GM23248 (cell line): ENCODE data around the gene FAM171A2. TPM values are rescaled to one million over a fixed set of nuclear protein-coding genes. Genes with fewer than 3 reads are reported as not detected.

Source experiments
- DNase-seq: peaks from one replicate; pipeline ENCODE4 v3.0.0-alpha.2; 2015
- H2AFZ ChIP-seq: fragments of 200-600 bp; sonication (generic); 2 replicates; pipeline ENCODE4 v1.6.1; 2016; ENCODE audit warnings: antibody characterized with exemption
- H3F3A ChIP-seq: fragments of 200-600 bp; sonication (generic); 2 replicates; pipeline ENCODE4 v1.6.1; 2016; ENCODE audit warnings: mild to moderate bottlenecking, antibody characterized with exemption, mixed run types; ENCODE audit not compliant: insufficient read depth
- H3K27ac ChIP-seq: fragments of 200-600 bp; sonication (generic); 2 replicates; pipeline ENCODE4 v1.5.1; 2016; ENCODE audit warnings: mild to moderate bottlenecking
- H3K27me3 ChIP-seq: fragments of 200-600 bp; sonication (generic); replicated peaks from 2 replicates; pipeline ENCODE4 v1.6.1; 2016; ENCODE audit warnings: mild to moderate bottlenecking; ENCODE audit not compliant: insufficient read depth
- H3K36me3 ChIP-seq: fragments of 200-600 bp; sonication (generic); 2 replicates; pipeline ENCODE4 v1.6.1; 2016; ENCODE audit warnings: low read depth, mild to moderate bottlenecking
- H3K4me1 ChIP-seq: fragments of 200-600 bp; sonication (generic); 2 replicates; pipeline ENCODE4 v1.6.1; 2016; ENCODE audit warnings: mild to moderate bottlenecking; ENCODE audit not compliant: insufficient read depth
- H3K4me2 ChIP-seq: fragments of 200-600 bp; sonication (generic); one replicate; pipeline ENCODE4 v1.6.1; 2016; ENCODE audit warnings: mild to moderate bottlenecking; ENCODE audit not compliant: unreplicated experiment
- H3K4me3 ChIP-seq: fragments of 200-600 bp; sonication (generic); 2 replicates; pipeline ENCODE4 v1.5.1; 2016; ENCODE audit warnings: mild to moderate bottlenecking
- H3K79me2 ChIP-seq: fragments of 200-600 bp; sonication (generic); 2 replicates; pipeline ENCODE4 v1.6.1; 2016; ENCODE audit warnings: mild to moderate bottlenecking; ENCODE audit not compliant: insufficient read depth
- H3K9ac ChIP-seq: fragments of 200-600 bp; sonication (generic); 2 replicates; pipeline ENCODE4 v1.6.1; 2016; ENCODE audit warnings: mild to moderate bottlenecking
- H3K9me2 ChIP-seq: fragments of 200-600 bp; sonication (generic); 2 replicates; pipeline ENCODE4 v1.6.1; 2016; ENCODE audit warnings: mixed run types, mild to moderate bottlenecking, moderate library complexity; ENCODE audit not compliant: insufficient read depth
- H3K9me3 ChIP-seq: fragments of 200-600 bp; sonication (generic); one replicate; pipeline ENCODE4 v1.6.1; 2017; ENCODE audit warnings: low read depth
- H4K20me1 ChIP-seq: fragments of 200-600 bp; sonication (generic); 2 replicates; pipeline ENCODE4 v1.6.0; 2016; ENCODE audit not compliant: insufficient read depth
- EZH2 ChIP-seq: fragments of 200-600 bp; sonication (generic); IDR thresholded peaks from 2 replicates; pipeline ENCODE4 v1.6.1; 2018; ENCODE audit warnings: antibody characterized with exemption, mild to moderate bottlenecking; ENCODE audit not compliant: insufficient read depth, poor library complexity, severe bottlenecking
- EZH2phosphoT487 ChIP-seq: fragments of 200-600 bp; sonication (generic); IDR thresholded peaks from 2 replicates; pipeline ENCODE4 v1.6.1; 2018; ENCODE audit warnings: antibody characterized with exemption, moderate library complexity, mild to moderate bottlenecking, low read depth; ENCODE audit not compliant: insufficient read depth
- WGBS, 2 experiments: methylation state at CpG; one replicate each; pipeline ENCODE4 v1.1.6; 2015 to 2017; ENCODE audit warnings: low lambda C conversion rate in 2 of 2, low coverage in 1 of 2; ENCODE audit errors: missing lambda C conversion rate in 2 of 2; 5-methylcytosine and 5-hydroxymethylcytosine counted together
- in situ Hi-C: fragments of 300-500 bp; cut with MboI; formaldehyde crosslinking; loops from 2 replicates; pipeline ENCODE4 v1.15.0; 2020
- polyA plus RNA-seq: library from polyadenylated mRNA; unstranded; fragments of >200 nt; fragmentation: Nextera tagmentation; extraction: Ambion mirVana; gene quantifications from 2 replicates; pipeline ENCODE4 v1.2.1, GENCODE V29; 2016
- total RNA-seq: library from RNA; depleted of rRNA; stranded (reverse); fragments of >200 nt; shearing (Covaris generic); gene quantifications from 2 replicates; pipeline ENCODE4 v1.2.3, GENCODE V29; 2014

Gene FAM171A2
- total and polyA plus RNA-seq, 2 experiments from 2014 or later = 0.25 to 4.8 TPM

GRCh38 chr17:44354582-44355561 is 8.8 kb downstream of the FAM171A2 start:
- no peak overlapping the region; the same call in 1 of the 2 replicates for H3K4me3 ChIP-seq
- TF ChIP-seq EZH2phosphoT487 = no peak
- no peak for TF ChIP-seq EZH2

GRCh38 chr17:44353672-44354331 is 9.9 kb downstream of the FAM171A2 start:
- DNase-seq = peak; percentile 75
- WGBS, 2 experiments = 3% methylated on average over 57 to 60 of the region's 98 CpGs
- Histone ChIP-seq H3F3A (no peaks in the 10 kb centered on the region), H3K27me3 (no peaks in the 10 kb centered on the region), H3K9ac (peak overlapping the region; percentile 41; the same call in 1 of the 2 replicates), H3K4me1 (no peaks in the 10 kb centered on the region), H3K27ac (no peak overlapping the region), H3K9me2 (no peaks in the 10 kb centered on the region), H4K20me1 (no peaks in the 10 kb centered on the region), H3K9me3 (no peaks in the 10 kb centered on the region), H3K79me2 (no peaks in the 10 kb centered on the region), H2AFZ (peak overlapping the region; percentile 54; the same call in 1 of the 2 replicates), H3K4me3 (peak overlapping the region; percentile 66), H3K36me3 (no peaks in the 10 kb centered on the region), H3K4me2 (peak overlapping the region; percentile 69)
- in situ Hi-C loops = no loop called here
- no peak for TF ChIP-seq EZH2
- TF ChIP-seq EZH2phosphoT487 = no peak

More at GRCh38 chr17:44354582-44355561, 8.8 kb downstream of the FAM171A2 start:
- Histone ChIP-seq H3K9ac (no peak overlapping the region), H2AFZ (no peak overlapping the region), H4K20me1 (no peaks in the 10 kb centered on the region), H3K9me3 (no peaks in the 10 kb centered on the region), H3K4me1 (no peaks in the 10 kb centered on the region), H3K79me2 (no peaks in the 10 kb centered on the region), H3K36me3 (no peaks in the 10 kb centered on the region), H3F3A (no peaks in the 10 kb centered on the region), H3K9me2 (no peaks in the 10 kb centered on the region), H3K27me3 (no peaks in the 10 kb centered on the region), H3K4me2 (no peak overlapping the region), H3K27ac (no peak overlapping the region)
- DNase-seq = peak; percentile 53
- 31% methylated on average over 50 to 77 of the region's 77 CpGs for WGBS, 2 experiments
- in situ Hi-C loops = no loop called here

GRCh38 chr17:44352828-44353671 is 10.6 kb downstream of the FAM171A2 start:
- DNase-seq = no peak
- WGBS, 2 experiments = 49 to 51% methylated on average over 15 to 17 of the region's 22 CpGs

More at GRCh38 chr17:44352828-44353671, 10.6 kb downstream of the FAM171A2 start:
- TF ChIP-seq EZH2phosphoT487 (no peak), EZH2 (no peak)
- Histone ChIP-seq H3K36me3 (no peaks in the 10 kb centered on the region), H3K27me3 (no peaks in the 10 kb centered on the region), H3K4me1 (no peaks in the 10 kb centered on the region), H3K79me2 (no peaks in the 10 kb centered on the region), H3K4me2 (peak overlapping the region; percentile 69), H3F3A (no peaks in the 10 kb centered on the region), H3K9me2 (no peaks in the 10 kb centered on the region), H2AFZ (peak overlapping the region; percentile 54; the same call in 1 of the 2 replicates), H3K9ac (peak overlapping the region; percentile 41; the same call in 1 of the 2 replicates), H3K4me3 (peak overlapping the region; percentile 66), H3K27ac (no peak overlapping the region), H3K9me3 (no peaks in the 10 kb centered on the region), H4K20me1 (no peaks in the 10 kb centered on the region)
- in situ Hi-C loops = no loop called here
